ENCODE results near the gene BCO2. TPM values are rescaled to one million over a fixed set of nuclear protein-coding genes. Genes with fewer than 3 reads are reported as not detected.

The BCO2 gene
- total and polyA plus RNA-seq, 10 of the 15 experiments (the other 5 are each of a cell fraction or from before 2014, with no cell fraction given): 0.29 to 1.0 (median 0.57) TPM

- H3K79me2 ChIP-seq (ENCODE audit: control insufficient read depth, insufficient read depth, low read length): peaks cover 17% of the 10 kb centered on the region
- no peak overlapping the region for H3K27ac ChIP-seq (ENCODE audit: control insufficient read depth, insufficient read depth)
- H3K9me3 ChIP-seq (replicated peaks; ENCODE audit: control insufficient read depth, insufficient read depth, low read length): no peaks in the 10 kb centered on the region
- H3K4me2 ChIP-seq (ENCODE audit: control insufficient read depth, insufficient read depth): no peak overlapping the region
- BruUV-seq (replicated peaks): no TSS peak
- ChIA-PET SMC1A (ENCODE audit: uncharacterized antibody, unreplicated experiment) (interaction anchor here (0.7 to 13.1 kb wide), 3 partner anchors 48 to 57 kb away, joined by 3 to 161 read pairs (median 5); no protein-coding TSS in a partner anchor), RAD21 (ENCODE audit: unreplicated experiment) (interaction anchor here (2.5 kb wide), 1 partner anchor 56 kb away, joined by 16 read pairs; no protein-coding TSS in a partner anchor), CTCF (interaction anchor here (1.5 to 16.3 kb wide), 2 partner anchors 59 to 1066 kb away, joined by 3 to 314 read pairs; no protein-coding TSS in a partner anchor), POLR2A (interaction anchor here (0.5 to 1.0 kb wide), 2 partner anchors 10 to 1583 kb away, joined by 4 read pairs; no protein-coding TSS in a partner anchor)
- no peak for FAIRE-seq
- intact Hi-C loops (cut with micrococcal nuclease; ENCODE audit: unreplicated experiment) (loop anchor here (10.0 kb wide), 2 partner anchors 348 to 572 kb away; partner anchors contain the start of genes ALG9, CFAP68 and FDXACB1), in situ Hi-C loops (cut with MboI) (loop anchor here (5.0 to 10.0 kb wide), 2 partner anchors 54 to 1062 kb away; no protein-coding TSS in a partner anchor)
- H3K9ac ChIP-seq (ENCODE audit: control insufficient read depth, insufficient read depth, low read length): no peak overlapping the region
- WGBS (ENCODE audit: insufficient coverage, insufficient replicate concordance, low lambda C conversion rate, missing lambda C conversion rate): 40% methylated on average over 1 of the region's 1 CpG
- no peaks in the 10 kb centered on the region for H3K27me3 ChIP-seq (replicated peaks in 1 of 2; ENCODE audit: control insufficient read depth in 2 of 2, insufficient read depth in 2 of 2, low read length in 1 of 2)
- no peaks in the 10 kb centered on the region for H4K20me1 ChIP-seq (ENCODE audit: control insufficient read depth, insufficient read depth)
- no peak overlapping the region for H2AFZ ChIP-seq (ENCODE audit: control insufficient read depth, low read depth, low read length)
- H3K4me1 ChIP-seq (ENCODE audit: control insufficient read depth, insufficient read depth, low read length): peaks cover 5% of the 10 kb centered on the region
- no peak for TF ChIP-seq HDGF (IDR thresholded peaks at IDR 0.05)
- TF ChIP-seq PAX8 (IDR thresholded peaks at IDR 0.05): no peak
- no peak for TF ChIP-seq YBX1 (IDR thresholded peaks at IDR 0.05)
- no peak for TF ChIP-seq JUNB (IDR thresholded peaks at IDR 0.05)
- TF ChIP-seq SMAD1 (IDR thresholded peaks at IDR 0.05; ENCODE audit: low read depth, partially characterized antibody): no peak
- no peak for TF ChIP-seq RELB (IDR thresholded peaks at IDR 0.05; ENCODE audit: low read depth)
- no peak for TF ChIP-seq ZBTB40 (IDR thresholded peaks at IDR 0.05; ENCODE audit: borderline replicate concordance)
- TF ChIP-seq NKRF (conservative IDR thresholded peaks at IDR 0.05): no peak
- no peak for TF ChIP-seq PKNOX1 (IDR thresholded peaks at IDR 0.05)
- no peak for TF ChIP-seq NR2C2 (IDR thresholded peaks at IDR 0.05; ENCODE audit: borderline replicate concordance, control insufficient read depth, insufficient read length, low read depth)
- no peak for TF ChIP-seq ATF7 (IDR thresholded peaks at IDR 0.05; ENCODE audit: low read depth)
- TF ChIP-seq NFYA (IDR thresholded peaks at IDR 0.05; ENCODE audit: borderline replicate concordance, low read depth, low read length): no peak
- no peak for TF ChIP-seq TCF7 (IDR thresholded peaks at IDR 0.05; ENCODE audit: borderline replicate concordance)
- DNase-seq (ENCODE audit: low read depth, low spot score): no peak
- no peaks in the 10 kb centered on the region; a peak in 1 of 4 replicates for H3K36me3 ChIP-seq (ENCODE audit: control insufficient read depth in 2 of 2, insufficient read depth in 2 of 2, low read length in 1 of 2)
- no peak for ATAC-seq
- H3K4me3 ChIP-seq: no peak overlapping the region
These were observed 47.8 kb downstream of the BCO2 start for GRCh38 chr11:112223121-112223520.

Data from GM12878 (cell line).